ENCODE data around the gene TEX10.
"Not testable (repeated sequence)": the region's sequence is repeated elsewhere in the genome, so short reads cannot be mapped to it uniquely, and the experiment has no call there.

Gene TEX10

GRCh38 chr9:100346836-100347235 lies 5.9 kb downstream of the TEX10 start:
- ATAC-seq: no peak

- ATAC-seq: no peak
Measured at GRCh38 chr9:100341889-100342288, 10.9 kb downstream of the TEX10 start.

- no peak for ATAC-seq
Measured at GRCh38 chr9:100340224-100340623, 12.5 kb downstream of the TEX10 start.

- not testable (repeated sequence) for ATAC-seq
Measured at GRCh38 chr9:100338736-100339135, 14.0 kb downstream of the TEX10 start.

GRCh38 chr9:100324594-100325200 lies 28.0 kb downstream of the TEX10 start:
- no peak for ATAC-seq

GRCh38 chr9:100322954-100323536 lies 29.7 kb downstream of the TEX10 start:
- ATAC-seq: no peak

GRCh38 chr9:100317706-100318105 lies 35.0 kb downstream of the TEX10 start:
- ATAC-seq: peak in 1 of 2 donors; percentile 58

- no peak for ATAC-seq
Measured at GRCh38 chr9:100315561-100315960, 37.2 kb downstream of the TEX10 start.

- ATAC-seq: no peak
Measured at GRCh38 chr9:100309992-100310391, 42.8 kb downstream of the TEX10 start.

- ATAC-seq: no peak
Measured at GRCh38 chr9:100308965-100309564, 43.7 kb downstream of the TEX10 start.

- no peak for ATAC-seq
Measured at GRCh38 chr9:100307080-100307479, 45.7 kb downstream of the TEX10 start.

GRCh38 chr9:100306283-100306682 lies 46.5 kb downstream of the TEX10 start:
- ATAC-seq: no peak

- no peak for ATAC-seq
Measured at GRCh38 chr9:100303747-100304146, 49.0 kb downstream of the TEX10 start.

GRCh38 chr9:100298378-100298777 lies 54.4 kb downstream of the TEX10 start:
- ATAC-seq: no peak

GRCh38 chr9:100296407-100296806 lies 56.3 kb downstream of the TEX10 start:
- no peak for ATAC-seq

- ATAC-seq: no peak
Measured at GRCh38 chr9:100295240-100295639, 57.5 kb downstream of the TEX10 start.

- ATAC-seq: no peak
Measured at GRCh38 chr9:100294806-100295205, 57.9 kb downstream of the TEX10 start.

GRCh38 chr9:100294341-100294740 lies 58.4 kb downstream of the TEX10 start:
- no peak for ATAC-seq

GRCh38 chr9:100292414-100292813 lies 60.3 kb downstream of the TEX10 start:
- ATAC-seq: no peak

GRCh38 chr9:100290714-100291113 lies 62.0 kb downstream of the TEX10 start:
- no peak for ATAC-seq

GRCh38 chr9:100287186-100287585 lies 65.6 kb downstream of the TEX10 start:
- ATAC-seq: no peak

GRCh38 chr9:100286257-100286656 lies 66.5 kb downstream of the TEX10 start:
- ATAC-seq: no peak

- ATAC-seq: no peak
Measured at GRCh38 chr9:100285601-100286000, 67.1 kb downstream of the TEX10 start.

GRCh38 chr9:100285080-100285479 lies 67.7 kb downstream of the TEX10 start:
- no peak for ATAC-seq

- no peak for ATAC-seq
Measured at GRCh38 chr9:100284247-100284646, 68.5 kb downstream of the TEX10 start.
